ENCODE results near the gene CLK1.
"Not testable (repeated sequence)": the region's sequence is repeated elsewhere in the genome, so short reads cannot be mapped to it uniquely, and the experiment has no call there.

Gene CLK1

GRCh38 chr2:200850512-200851256 is 13.8 kb downstream of the CLK1 start:
- no peak for DNase-seq

- DNase-seq = no peak
Measured at GRCh38 chr2:200847939-200848338, 16.5 kb downstream of the CLK1 start.

- no peak for DNase-seq
Measured at GRCh38 chr2:200847269-200847668, 17.2 kb downstream of the CLK1 start.

DNA sequence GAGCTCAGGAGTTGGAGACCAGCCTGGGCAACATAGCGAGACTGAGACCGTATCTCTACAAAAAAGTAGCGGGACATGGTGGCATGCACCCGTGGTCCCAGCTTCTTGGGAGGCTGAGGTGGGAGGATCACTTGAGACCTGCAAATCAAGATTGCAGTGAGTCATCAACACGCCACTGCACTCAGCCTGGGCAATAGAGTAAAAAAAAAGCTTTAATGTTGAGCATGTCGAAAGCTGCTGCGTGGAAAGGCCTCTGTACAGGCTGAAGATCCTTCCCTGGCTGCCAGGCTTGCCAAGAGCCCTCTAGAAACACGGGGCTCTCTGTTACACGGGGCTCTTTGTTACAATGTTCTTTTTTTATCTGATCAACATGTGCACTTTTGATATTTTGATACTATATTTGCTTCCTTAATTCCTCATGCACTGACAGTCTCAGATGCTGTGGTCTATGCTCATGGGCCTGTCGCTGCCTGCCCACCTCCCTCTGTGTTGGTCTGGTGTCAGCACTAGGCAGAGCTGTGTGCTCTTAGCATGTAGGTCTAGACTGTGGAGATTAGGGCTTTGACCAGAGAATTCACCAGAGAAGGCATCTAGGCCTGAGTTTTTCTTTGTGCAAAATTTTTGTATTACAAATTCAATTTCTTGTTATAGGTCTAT is 18.7 kb downstream of the CLK1 start:
- DNase-seq = no peak

DNA sequence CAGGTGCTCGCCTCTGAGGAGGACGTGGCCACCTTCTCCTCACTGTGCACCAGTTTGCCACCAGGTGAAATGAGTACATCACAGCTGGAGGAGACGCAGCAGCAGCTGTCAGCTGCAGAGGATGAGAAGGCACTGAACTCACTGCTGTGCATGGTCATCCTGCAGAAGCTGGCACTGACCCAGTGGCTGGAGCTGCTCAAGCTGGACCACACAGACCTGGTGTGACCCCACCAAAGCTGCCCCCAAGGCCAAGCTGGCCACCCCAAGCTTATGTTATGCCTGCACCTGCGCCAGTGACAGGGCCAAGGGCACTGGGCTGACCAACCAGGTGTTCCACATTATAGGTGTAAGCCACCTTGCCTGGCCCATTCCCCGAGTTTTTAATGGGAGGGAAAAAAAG is 19.3 kb downstream of the CLK1 start:
- DNase-seq = no peak

GRCh38 chr2:200843993-200844948 is 20.2 kb downstream of the CLK1 start:
- DNase-seq = no peak

DNA sequence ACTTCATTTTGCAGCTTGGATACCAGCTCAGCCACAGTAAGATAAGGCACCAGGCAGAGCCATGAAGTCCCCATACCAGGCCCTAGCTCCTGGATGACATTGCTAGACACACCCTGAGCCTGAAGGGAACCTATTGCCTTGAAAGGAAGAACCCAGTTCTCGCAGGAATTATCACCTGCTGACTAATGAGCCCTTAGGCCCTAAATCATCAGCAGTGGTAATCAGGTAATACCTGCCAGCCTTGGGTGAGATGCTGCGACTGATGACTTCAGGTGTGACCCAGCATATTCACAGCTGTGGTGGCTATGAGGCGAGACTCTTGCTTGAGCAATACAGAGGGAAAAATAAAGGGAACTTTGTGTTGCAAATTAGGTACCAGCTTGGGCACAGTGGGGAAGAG is 24.9 kb downstream of the CLK1 start:
- DNase-seq = no peak

- DNase-seq = no peak
Measured at GRCh38 chr2:200834701-200835100, 29.8 kb downstream of the CLK1 start.

GRCh38 chr2:200829258-200829655 is 35.2 kb downstream of the CLK1 start:
- no peak for DNase-seq

DNA sequence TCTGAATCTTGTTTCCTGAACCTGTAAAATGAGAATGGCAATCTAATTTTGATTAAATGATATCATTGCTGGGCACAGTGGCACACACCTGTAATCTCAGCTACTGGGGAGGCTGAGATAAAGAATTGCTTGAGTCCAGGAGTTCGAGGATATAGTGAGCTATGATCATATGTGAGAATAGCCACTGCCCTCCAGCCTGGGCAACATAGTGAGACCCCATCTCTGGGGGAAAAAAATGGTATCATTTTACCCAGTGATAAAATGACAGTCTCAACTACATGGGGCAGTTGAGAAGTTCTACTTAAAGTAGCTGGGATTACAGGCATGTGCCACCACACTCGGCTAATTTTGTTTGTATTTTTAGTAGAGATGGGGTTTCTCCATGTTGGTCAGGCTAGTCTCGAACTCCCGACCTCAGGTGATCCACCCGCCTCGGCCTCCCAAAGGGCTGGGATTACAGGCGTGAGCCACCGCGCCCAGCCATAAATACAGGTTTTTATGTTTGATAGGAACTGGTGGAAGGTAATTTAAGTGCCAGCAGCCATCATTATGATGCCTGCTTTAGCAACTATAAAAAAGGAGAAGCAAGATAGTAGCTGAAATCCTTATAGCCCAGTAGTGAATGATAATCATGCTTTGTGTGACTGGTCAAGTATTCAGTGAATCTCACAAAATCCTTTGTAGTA is 35.7 kb downstream of the CLK1 start:
- DNase-seq = no peak

- no peak for DNase-seq
Measured at GRCh38 chr2:200828104-200828503, 36.4 kb downstream of the CLK1 start.

- no peak for DNase-seq
Measured at GRCh38 chr2:200821686-200822245, 42.7 kb downstream of the CLK1 start.

DNA sequence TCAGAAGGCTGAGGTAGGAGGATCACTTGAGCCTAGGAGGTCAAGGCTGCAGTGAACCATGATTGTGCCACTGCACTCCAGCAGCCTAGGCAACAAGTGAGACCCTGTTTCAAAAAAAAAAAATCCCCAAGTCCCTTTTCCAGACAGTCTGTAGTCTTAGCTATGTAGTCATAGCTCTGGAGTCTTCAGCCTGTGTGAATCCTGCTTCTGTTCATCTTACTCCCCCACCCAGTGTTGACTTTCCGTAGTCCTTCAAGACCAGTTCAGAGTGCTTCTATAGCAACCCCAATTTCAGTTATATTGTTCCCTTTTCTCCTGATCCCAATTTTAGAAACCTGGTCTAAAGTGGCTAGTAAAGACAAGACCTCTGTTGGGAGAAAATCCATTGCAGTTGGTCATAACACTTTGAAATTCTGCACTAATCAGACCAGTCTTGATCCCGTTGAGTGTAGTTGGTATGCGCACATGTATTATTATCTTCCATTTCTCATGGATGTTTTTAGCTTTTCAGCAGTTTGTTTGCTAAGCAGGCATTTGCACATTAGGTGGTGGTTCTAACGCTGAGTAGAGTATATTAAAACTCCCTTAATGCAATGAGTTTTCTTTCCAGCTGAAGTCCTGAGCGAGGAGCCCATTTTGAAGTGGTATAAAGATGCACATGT is 43.8 kb downstream of the CLK1 start:
- DNase-seq = no peak

DNA sequence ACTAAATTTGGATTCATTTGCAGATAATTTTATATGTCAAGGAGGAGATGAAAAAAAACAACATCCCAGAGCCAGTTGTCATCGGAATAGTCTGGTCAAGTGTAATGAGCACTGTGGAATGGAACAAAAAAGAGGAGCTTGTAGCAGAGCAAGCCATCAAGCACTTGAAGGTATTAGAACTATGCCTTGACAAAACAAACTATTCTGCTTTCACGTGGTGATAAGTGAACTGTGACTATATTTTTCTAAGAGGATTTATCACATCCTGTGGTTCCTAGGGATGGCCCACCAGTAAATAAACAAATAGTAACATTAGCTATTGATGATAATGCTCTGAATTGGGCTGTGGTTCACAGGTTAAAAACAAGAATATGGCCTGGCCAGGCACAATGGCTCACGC is 45.7 kb downstream of the CLK1 start:
- not testable (repeated sequence) for DNase-seq

- DNase-seq = no peak
Measured at GRCh38 chr2:200814917-200815316, 49.5 kb downstream of the CLK1 start.

DNA sequence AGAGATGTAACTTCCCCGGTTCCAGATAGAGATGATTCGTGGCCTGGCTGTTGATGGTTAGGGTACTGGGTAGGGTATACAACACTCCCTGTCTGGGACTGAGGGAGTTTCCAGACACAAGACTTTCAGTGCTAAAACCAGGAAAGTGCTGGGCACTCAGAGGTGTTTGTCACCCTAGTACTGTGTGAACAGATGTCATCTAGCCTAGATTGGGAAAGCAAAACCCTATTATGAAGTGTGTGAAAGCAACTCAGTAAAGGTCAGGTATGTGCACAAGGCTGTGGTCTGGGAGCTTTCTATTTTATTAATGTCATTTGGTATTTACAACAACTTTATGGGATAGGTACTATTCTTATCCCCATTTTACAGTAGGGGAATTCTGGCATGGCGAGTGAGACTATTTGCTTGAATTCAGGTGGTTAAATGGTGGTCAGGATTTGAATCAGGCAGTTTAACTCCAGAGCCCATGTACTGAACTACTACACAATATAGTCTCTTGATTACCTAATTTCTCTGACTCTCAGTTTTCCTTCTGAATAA is 50.1 kb downstream of the CLK1 start:
- no peak for DNase-seq

DNA sequence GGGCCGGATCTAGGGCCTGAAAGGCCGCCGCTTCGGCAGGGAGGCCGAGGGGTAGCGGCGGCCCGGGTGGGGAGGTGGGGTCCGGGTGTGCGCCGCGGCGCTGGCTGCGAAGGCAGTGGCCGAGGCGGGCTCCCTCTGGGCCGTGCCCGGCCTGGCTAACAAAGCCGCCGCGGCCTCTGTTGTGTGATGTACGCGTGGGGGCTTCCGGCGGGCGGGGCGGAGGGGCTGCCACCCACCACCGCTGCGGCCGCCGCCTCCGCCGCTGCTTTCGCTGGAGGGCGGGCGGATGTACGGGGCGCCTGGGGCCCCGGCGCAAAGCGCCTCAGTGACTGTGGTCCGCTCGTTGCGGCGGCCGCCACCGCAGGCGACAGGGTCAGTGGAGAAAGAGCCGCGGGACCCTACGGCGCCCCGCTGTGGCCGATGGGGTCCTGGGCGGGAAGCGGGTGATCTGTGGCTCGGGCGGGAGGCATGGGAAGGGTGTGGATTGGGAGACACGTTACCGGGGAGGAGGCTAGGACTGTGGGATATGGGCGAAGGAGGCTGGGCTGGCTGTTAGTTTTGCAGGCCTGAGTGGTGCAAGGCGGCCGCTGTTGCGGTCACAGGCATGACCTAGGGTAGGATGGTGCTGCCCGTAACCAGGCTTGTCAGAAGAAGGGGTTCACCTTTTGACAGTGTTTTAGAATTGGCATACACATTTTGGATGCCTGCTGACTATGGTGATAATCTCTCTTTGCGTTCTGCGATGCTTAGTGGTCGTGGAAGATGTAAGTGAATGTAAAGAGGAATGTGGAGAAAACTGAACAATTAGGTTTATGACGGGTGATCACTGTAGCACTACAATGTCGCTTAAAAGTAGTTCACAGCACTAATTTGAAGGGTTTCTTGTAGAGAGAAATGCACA is 52.1 kb downstream of the CLK1 start:
- DNase-seq = peak; percentile 22 to 55 (median 40)

DNA sequence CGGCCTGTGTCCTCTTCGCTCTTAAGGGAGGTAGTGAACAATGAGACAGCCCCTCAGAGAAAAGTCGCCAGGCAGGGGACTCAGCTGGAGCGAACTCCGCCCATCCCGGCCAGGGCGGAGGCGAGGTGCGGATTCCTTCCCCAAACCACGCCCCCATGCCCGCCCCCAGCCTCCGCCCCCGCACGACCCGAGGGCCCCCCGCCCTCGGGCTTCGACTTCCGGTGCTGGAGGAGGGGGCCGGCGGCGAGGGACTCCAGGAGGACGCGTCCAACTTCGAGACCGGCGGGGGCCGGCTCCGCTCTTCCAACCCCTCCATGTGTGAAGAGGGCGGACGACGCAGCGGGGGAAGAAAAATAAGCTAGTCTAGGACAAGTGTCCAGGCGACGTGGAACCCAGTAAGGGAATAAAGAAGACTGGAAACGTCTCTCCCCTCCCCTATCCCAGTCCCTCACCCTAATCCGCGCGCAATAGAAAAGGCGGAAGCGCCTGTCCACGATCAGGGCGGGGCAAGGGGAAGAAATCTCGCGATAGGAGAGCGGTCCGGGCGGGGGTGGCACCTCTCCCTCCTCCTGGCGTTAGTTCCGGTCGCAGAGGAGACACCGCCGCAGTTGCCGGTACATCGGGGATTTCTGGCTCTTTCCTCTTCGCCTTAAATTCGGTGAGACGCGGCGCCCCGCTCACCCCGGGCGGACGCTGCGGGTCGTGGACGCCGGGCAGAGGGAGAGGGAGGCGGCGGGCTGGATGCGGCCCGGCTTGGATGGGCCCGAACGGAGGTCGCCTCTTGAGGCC is 52.9 kb downstream of the CLK1 start, which contains the start of gene BZW1:
Gene BZW1 (plus strand): TSS at position 578 of the 789 bp plus-strand sequence. CDS start 1,308 bp downstream, outside the sequence.
- peak; percentile 92 to 95 (median 93) for DNase-seq

DNA sequence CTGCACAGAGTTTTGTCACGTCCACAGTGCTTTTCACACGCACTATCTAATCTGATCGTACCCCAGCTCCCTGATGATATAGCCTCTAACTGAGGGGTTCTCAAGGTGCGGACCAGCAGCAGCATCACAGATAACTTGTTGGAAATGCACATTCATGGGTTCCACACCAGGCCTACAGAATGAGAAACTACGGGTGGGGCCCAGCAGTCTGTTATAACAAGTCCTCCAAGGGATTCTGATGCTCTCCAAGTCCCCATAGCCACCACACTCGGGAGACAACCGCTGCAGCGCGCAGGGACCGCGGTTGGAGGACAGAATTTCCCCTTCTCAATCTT is 53.5 kb downstream of the CLK1 start:
- DNase-seq = no peak
